RPMI8226 (cell line): ENCODE measurements around the gene SLITRK1.
A peak's percentile ranks its signal among the peaks of the same experiment; 100 is the strongest.

Experiments
- DNase-seq: peaks from one replicate; pipeline ENCODE4 v3.0.0-alpha.2; 2015

Gene SLITRK1

GRCh38 chr13:83881917-83882605 lies at the start of gene SLITRK1:
TSS of gene SLITRK1 (minus strand) at chr13:83882474. CDS start at chr13:83881507, 967 bp downstream.
- peak; percentile 21 for DNase-seq

GRCh38 chr13:83929157-83929556 lies 46.9 kb upstream of the SLITRK1 start:
- DNase-seq = no peak

GRCh38 chr13:83919775-83920174 lies 37.5 kb upstream of the SLITRK1 start:
- DNase-seq = no peak

GRCh38 chr13:83914368-83914767 lies 32.1 kb upstream of the SLITRK1 start:
- no peak for DNase-seq

GRCh38 chr13:83907196-83907989 lies 25.1 kb upstream of the SLITRK1 start:
- no peak for DNase-seq

- no peak for DNase-seq
Measured at GRCh38 chr13:83906240-83906820, 24.1 kb upstream of the SLITRK1 start.

- DNase-seq = no peak
Measured at GRCh38 chr13:83905641-83906040, 23.4 kb upstream of the SLITRK1 start.

GRCh38 chr13:83895994-83896580 lies 13.8 kb upstream of the SLITRK1 start:
- no peak for DNase-seq

GRCh38 chr13:83890358-83890757 lies 8.1 kb upstream of the SLITRK1 start:
- no peak for DNase-seq

- DNase-seq = no peak
Measured at GRCh38 chr13:83884141-83884540, 1.9 kb upstream of the SLITRK1 start.

GRCh38 chr13:83883061-83883523 lies 818 bp upstream of the SLITRK1 start:
- no peak for DNase-seq

- no peak for DNase-seq
Measured at GRCh38 chr13:83882606-83882959, 309 bp upstream of the SLITRK1 start.

GRCh38 chr13:83881140-83881684 lies 1.1 kb downstream of the SLITRK1 start:
- no peak for DNase-seq

- DNase-seq = no peak
Measured at GRCh38 chr13:83880275-83881139, 1.8 kb downstream of the SLITRK1 start.

GRCh38 chr13:83879431-83880171 lies 2.7 kb downstream of the SLITRK1 start:
- no peak for DNase-seq

- DNase-seq = no peak
Measured at GRCh38 chr13:83878691-83879430, 3.4 kb downstream of the SLITRK1 start.

GRCh38 chr13:83877651-83878355 lies 4.5 kb downstream of the SLITRK1 start:
- DNase-seq = no peak

GRCh38 chr13:83876546-83876945 lies 5.7 kb downstream of the SLITRK1 start:
- DNase-seq = no peak

GRCh38 chr13:83867708-83868107 lies 14.6 kb downstream of the SLITRK1 start:
- no peak for DNase-seq
